ENCODE results near the gene CEBPG.
A peak's percentile ranks its signal among the peaks of the same experiment; 100 is the strongest.

CEBPG gene

DNA sequence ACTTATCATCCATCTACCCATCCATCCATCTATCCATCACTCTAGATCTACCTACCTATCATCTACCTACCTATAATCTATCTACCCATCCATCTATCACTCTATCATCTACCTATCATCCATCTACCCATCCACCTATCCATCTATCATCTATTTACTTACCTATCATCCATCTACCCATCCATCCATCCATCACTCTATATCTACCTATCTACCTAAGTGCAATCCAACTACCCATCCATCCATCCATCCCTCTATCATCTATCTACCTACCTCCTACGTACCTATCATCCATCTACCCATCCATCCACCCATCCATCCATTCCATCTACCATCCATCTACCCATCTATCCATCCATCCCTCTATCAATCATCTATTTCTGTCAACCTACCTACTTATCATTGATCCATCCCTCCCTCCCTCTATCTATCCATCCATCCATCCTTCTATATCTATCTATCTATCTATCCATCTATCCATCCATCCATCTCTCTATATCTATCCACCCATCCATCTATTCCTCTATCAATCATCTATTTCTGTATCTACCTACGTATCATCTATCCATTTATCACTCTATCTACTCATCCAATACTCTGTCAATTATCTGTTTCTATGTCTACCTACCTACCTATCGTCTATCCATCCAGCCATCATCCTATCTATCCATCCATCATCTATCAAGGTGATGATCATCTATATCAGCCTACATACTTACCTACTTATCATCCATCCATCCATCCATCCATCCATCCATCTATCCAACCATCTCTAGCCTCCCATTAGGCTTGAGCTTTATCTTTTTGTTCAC is 49.1 kb downstream of the CEBPG start:
- DNase-seq (ENCODE audit: low spot score): no peak

- no peak for DNase-seq (ENCODE audit: low spot score)
These were observed 50.7 kb downstream of the CEBPG start for GRCh38 chr19:33424181-33424580.

- DNase-seq (ENCODE audit: low spot score): no peak
These were observed 53.3 kb downstream of the CEBPG start for GRCh38 chr19:33426621-33427361.

DNA sequence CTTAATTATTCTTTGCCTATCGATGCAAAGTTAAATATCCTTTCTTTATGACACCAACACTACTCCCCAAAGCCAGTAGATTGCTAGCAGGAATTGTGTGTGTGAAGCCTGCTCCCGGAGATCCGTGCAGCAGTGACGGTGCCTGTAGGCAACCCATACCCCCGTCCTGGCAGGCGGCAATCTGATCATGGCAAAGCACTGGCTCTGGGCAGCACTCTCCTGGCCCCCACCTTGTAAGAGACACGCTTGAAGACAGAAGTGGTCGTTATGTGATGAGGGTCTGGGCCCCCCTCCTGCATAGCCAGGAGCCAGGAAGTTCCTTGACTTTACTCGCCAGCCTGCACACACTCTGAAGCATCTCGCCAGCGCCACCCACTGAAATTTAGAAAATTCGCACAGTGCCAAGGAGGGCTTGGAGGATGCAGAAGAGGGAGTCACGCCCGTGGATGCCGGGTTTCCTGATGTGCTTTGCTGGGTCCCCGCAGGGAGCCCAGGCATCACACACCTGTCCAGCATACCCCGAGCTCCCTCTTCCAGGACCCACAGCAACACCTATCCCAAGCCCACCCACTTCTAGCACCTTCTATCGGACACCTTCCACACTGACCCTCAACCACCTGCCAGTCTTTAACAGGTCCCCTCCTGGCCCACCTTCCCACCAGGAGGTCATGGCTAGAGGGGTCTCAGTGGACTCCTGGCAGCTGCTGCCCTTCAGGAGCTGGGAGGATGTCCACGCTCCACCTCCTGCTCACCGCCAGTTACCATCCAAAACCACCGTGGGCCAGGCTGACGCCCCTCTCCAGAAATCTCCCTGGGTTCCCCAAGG is 54.5 kb downstream of the CEBPG start:
- DNase-seq (ENCODE audit: low spot score): no peak

DNA sequence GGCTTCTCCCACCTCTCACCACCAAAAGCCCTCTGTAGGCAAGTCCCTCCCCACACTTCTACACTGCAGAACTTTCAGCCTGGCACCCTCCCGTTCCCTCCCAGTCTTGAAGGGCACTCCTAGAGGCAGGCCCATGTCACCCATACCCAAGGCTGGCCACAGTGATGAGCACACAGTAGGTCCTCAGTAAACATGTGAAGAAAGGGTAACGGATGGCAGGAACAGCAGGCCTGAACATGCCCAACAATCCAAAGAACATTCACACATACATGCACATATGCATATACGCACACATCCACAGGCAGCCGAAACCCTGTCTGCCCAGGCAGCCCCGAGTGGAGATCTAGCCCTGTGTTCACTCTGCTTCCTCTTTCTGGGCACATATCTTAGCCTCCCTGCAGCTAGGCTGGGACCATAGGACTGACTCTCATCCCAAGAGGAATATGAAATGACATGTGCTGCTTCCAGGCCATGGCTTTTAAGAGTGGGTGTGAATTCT is 55.2 kb downstream of the CEBPG start:
- no peak for DNase-seq (ENCODE audit: low spot score)

- no peak for DNase-seq (ENCODE audit: low spot score)
These were observed 56.6 kb downstream of the CEBPG start for GRCh38 chr19:33429891-33430673.

DNA sequence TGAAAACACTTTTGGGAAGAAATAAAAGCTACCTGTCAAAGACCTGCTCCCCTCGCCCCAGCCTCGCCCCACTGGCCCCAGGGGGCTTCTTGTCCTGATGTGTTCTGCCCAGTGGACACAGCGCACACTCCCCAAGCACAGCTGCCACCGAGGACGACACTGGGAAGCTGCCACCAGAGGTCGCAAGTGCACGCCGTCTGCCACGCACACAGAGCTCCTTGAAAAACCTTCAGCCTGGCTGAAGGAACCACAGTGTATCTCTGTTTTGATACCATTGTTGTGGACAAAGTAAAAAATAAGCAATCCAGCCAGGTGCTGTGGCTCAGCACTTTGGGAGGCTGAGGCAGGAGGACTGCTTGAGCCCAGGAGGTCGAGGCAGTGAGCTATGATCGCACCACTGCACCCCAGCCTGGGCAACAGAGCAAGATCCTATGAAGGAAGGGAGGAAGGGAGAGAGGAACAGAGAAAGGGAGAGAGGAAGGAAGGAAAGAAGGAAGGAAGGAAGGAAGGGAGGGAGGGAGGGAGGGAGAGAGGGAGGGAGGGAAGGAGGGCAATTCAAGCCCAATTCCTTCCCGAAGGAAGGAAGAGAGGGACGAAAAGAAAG is 57.3 kb downstream of the CEBPG start:
- DNase-seq (ENCODE audit: low spot score): peak; percentile 81

DNA sequence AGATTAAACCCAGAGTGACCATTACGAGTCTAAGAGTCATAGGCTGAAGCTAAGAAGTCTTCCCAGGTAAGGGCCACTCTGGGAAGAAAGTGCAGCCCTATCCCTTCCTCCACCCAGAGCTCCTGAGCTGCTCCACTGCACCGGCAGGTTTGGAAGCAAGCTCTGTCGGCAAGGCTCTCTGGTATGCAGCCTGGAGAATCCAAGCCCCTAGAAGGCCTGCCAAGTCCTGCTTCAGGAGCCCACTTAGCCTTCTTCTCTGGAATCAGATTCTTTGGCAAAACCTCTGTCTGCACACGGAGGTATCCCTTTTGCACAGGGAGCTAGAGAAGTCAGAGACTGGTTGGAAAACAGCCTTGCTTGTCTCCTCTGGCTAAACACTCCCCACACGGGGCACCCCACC is 58.5 kb downstream of the CEBPG start:
- no peak for DNase-seq (ENCODE audit: low spot score)
